WTC11 (cell line): ENCODE results near the gene LIPN. TPM values are rescaled to one million over a fixed set of nuclear protein-coding genes. Genes with fewer than 3 reads are reported as not detected.

Source experiments
- ATAC-seq: fragments of 200-7000 bp; cut with Tn5 transposase; 2 replicates; pipeline ENCODE4 v1.10.0; 2021; ENCODE audit warnings: mild to moderate bottlenecking, moderate library complexity
- CTCF ChIA-PET: fragments of 300-600 bp; sonication (Branson Sonifier 250); formaldehyde crosslinking; loops from one replicate; lab custom pipeline; 2021; ENCODE audit warnings: antibody characterized with exemption; lab: Charles Lee
- POLR2A ChIA-PET: fragments of 350-600 bp; sonication (Branson Sonifier 250); formaldehyde crosslinking; loops from one replicate; lab custom pipeline; 2021; ENCODE audit warnings: antibody characterized with exemption; lab: Charles Lee
- DNase-seq: peaks from one replicate; pipeline ENCODE4 v3.0.0; 2021; ENCODE audit warnings: low spot score
- H3K27ac Mint-ChIP-seq: 2 replicates; pipeline ENCODE4 v1.8.0; 2021; ENCODE audit warnings: mixed read lengths
- H3K27me3 Mint-ChIP-seq: 2 replicates; pipeline ENCODE4 v1.8.0; 2021; ENCODE audit warnings: low read depth, mild to moderate bottlenecking, moderate library complexity, mixed read lengths
- H3K36me3 Mint-ChIP-seq: 2 replicates; pipeline ENCODE4 v1.8.0; 2021; ENCODE audit warnings: mixed read lengths
- H3K4me1 Mint-ChIP-seq: 2 replicates; pipeline ENCODE4 v1.8.0; 2022; ENCODE audit warnings: mixed read lengths
- H3K4me3 Mint-ChIP-seq: 2 replicates; pipeline ENCODE4 v1.8.0; 2021; ENCODE audit warnings: mild to moderate bottlenecking, moderate library complexity, mixed read lengths
- H3K9me3 Mint-ChIP-seq: 2 replicates; pipeline ENCODE4 v1.8.0; 2021; ENCODE audit warnings: mixed read lengths
- ATF3 ChIP-seq: sonication (generic); formaldehyde crosslinking; conservative IDR thresholded peaks from 2 replicates; pipeline ENCODE4 v1.8.1; 2022; ENCODE audit warnings: mild to moderate bottlenecking, missing genetic modification reagents
- ERG ChIP-seq: fragments of 250-450 bp; sonication (Bioruptor Pico); IDR thresholded peaks from 2 replicates; pipeline ENCODE4 v1.8.0; 2021; ENCODE audit warnings: mild to moderate bottlenecking
- ETV6 ChIP-seq: sonication (generic); formaldehyde crosslinking; IDR thresholded peaks from 2 replicates; pipeline ENCODE4 v1.8.1; 2022; ENCODE audit warnings: mild to moderate bottlenecking, missing genetic modification reagents
- FOXJ3 ChIP-seq: sonication (generic); formaldehyde crosslinking; IDR thresholded peaks from 2 replicates; pipeline ENCODE4 v1.9.0; 2021; ENCODE audit warnings: missing genetic modification reagents, mild to moderate bottlenecking, borderline replicate concordance
- GRHL2 ChIP-seq: fragments of 250-450 bp; sonication (Bioruptor Pico); IDR thresholded peaks from 2 replicates; pipeline ENCODE4 v1.8.0; 2022; ENCODE audit warnings: mild to moderate bottlenecking, moderate library complexity; ENCODE audit not compliant: insufficient replicate concordance, severe bottlenecking
- IRF1 ChIP-seq: sonication (generic); formaldehyde crosslinking; IDR thresholded peaks from 2 replicates; pipeline ENCODE4 v1.8.0; 2023; ENCODE audit warnings: missing genetic modification reagents
- KAT7 ChIP-seq: sonication (generic); formaldehyde crosslinking; IDR thresholded peaks from 2 replicates; pipeline ENCODE4 v1.8.1; 2023; ENCODE audit warnings: missing genetic modification reagents, mild to moderate bottlenecking, borderline replicate concordance
- MAX ChIP-seq: sonication (generic); formaldehyde crosslinking; IDR thresholded peaks from 2 replicates; pipeline ENCODE4 v1.8.0; 2022; ENCODE audit warnings: mild to moderate bottlenecking, missing genetic modification reagents
- NFE2L1 ChIP-seq: sonication (generic); formaldehyde crosslinking; IDR thresholded peaks from 2 replicates; pipeline ENCODE4 v1.8.1; 2023; ENCODE audit warnings: missing genetic modification reagents
- NR2C2 ChIP-seq: sonication (generic); formaldehyde crosslinking; IDR thresholded peaks from 2 replicates; pipeline ENCODE4 v1.8.0; 2022; ENCODE audit warnings: mild to moderate bottlenecking, missing genetic modification reagents
- NR3C1 ChIP-seq: sonication (generic); formaldehyde crosslinking; conservative IDR thresholded peaks from 2 replicates; pipeline ENCODE4 v1.8.1; 2023; ENCODE audit warnings: low read depth, mild to moderate bottlenecking, missing genetic modification reagents
- RELA ChIP-seq: sonication (generic); formaldehyde crosslinking; IDR thresholded peaks from 2 replicates; pipeline ENCODE4 v1.8.1; 2022; ENCODE audit warnings: missing genetic modification reagents, mild to moderate bottlenecking, borderline replicate concordance
- SMAD3 ChIP-seq: sonication (generic); formaldehyde crosslinking; IDR thresholded peaks from 2 replicates; pipeline ENCODE4 v1.8.0; 2022; ENCODE audit warnings: missing genetic modification reagents, mild to moderate bottlenecking, borderline replicate concordance
- STAT6 ChIP-seq: sonication (generic); formaldehyde crosslinking; conservative IDR thresholded peaks from 2 replicates; pipeline ENCODE4 v1.8.1; 2023; ENCODE audit warnings: mild to moderate bottlenecking, low read depth, missing genetic modification reagents, moderate library complexity
- ZNF232 ChIP-seq: sonication (generic); formaldehyde crosslinking; IDR thresholded peaks from 2 replicates; pipeline ENCODE4 v1.8.0; 2022; ENCODE audit warnings: mild to moderate bottlenecking, missing genetic modification reagents
- ZNF317 ChIP-seq: sonication (generic); formaldehyde crosslinking; IDR thresholded peaks from 2 replicates; pipeline ENCODE4 v1.8.1; 2023; ENCODE audit warnings: low read depth, mild to moderate bottlenecking, moderate library complexity, missing genetic modification reagents, borderline replicate concordance
- ZNF396 ChIP-seq: fragments of 250-450 bp; sonication (Bioruptor Pico); IDR thresholded peaks from 2 replicates; pipeline ENCODE4 v1.8.0; 2021; ENCODE audit warnings: mild to moderate bottlenecking, moderate library complexity, borderline replicate concordance
- ZNF512 ChIP-seq: sonication (generic); formaldehyde crosslinking; IDR thresholded peaks from 2 replicates; pipeline ENCODE4 v1.8.1; 2022; ENCODE audit warnings: missing genetic modification reagents, borderline replicate concordance
- total RNA-seq: library from RNA; stranded (reverse); gene quantifications from 3 replicates; pipeline ENCODE4 v1.2.3, GENCODE V29; 2021

LIPN gene
- total RNA-seq, 1 experiment from 2014 or later = not detected

- TF ChIP-seq ATF3 (CRISPR knock-in tag) = no peak
- TF ChIP-seq MAX = no peak
- no peak for TF ChIP-seq ZNF512 (CRISPR knock-in tag)
- no peak for TF ChIP-seq GRHL2 (CRISPR knock-in tag)
- TF ChIP-seq STAT6 (CRISPR knock-in tag) = no peak
- no peak for TF ChIP-seq RELA
- no peak for TF ChIP-seq SMAD3 (CRISPR knock-in tag)
- TF ChIP-seq ZNF396 (CRISPR knock-in tag) = no peak
- no peak for TF ChIP-seq ERG
- no peak for TF ChIP-seq KAT7 (CRISPR knock-in tag)
Measured at GRCh38 chr10:88765816-88766215, 6.0 kb downstream of the LIPN start (continued).

- Mint-ChIP-seq H3K4me3 (no peak overlapping the region), H3K27ac (no peak overlapping the region), H3K27me3 (no peaks in the 10 kb centered on the region; the same call in 1 of the 2 replicates), H3K4me1 (peaks cover 10% of the 10 kb centered on the region; the same call in 1 of the 2 replicates), H3K9me3 (peaks cover 10% of the 10 kb centered on the region), H3K36me3 (no peaks in the 10 kb centered on the region)
- no peak for DNase-seq
- TF ChIP-seq ZNF317 (CRISPR knock-in tag) = no peak
- TF ChIP-seq IRF1 (CRISPR knock-in tag) = no peak
- TF ChIP-seq NR2C2 (CRISPR knock-in tag) = no peak
- no peak for ATAC-seq
- ChIA-PET POLR2A (no interaction called here), CTCF (interaction anchor here (1.2 kb wide), 1 partner anchor 82 kb away, joined by 4 read pairs; no protein-coding TSS in a partner anchor)
Measured at GRCh38 chr10:88769384-88769783, 9.6 kb downstream of the LIPN start.

GRCh38 chr10:88781206-88781605 is 21.4 kb downstream of the LIPN start:
- no peaks in the 10 kb centered on the region for H3K4me1 Mint-ChIP-seq
- H3K27ac Mint-ChIP-seq = no peak overlapping the region
- no peaks in the 10 kb centered on the region for H3K36me3 Mint-ChIP-seq
- DNase-seq (no peak), ATAC-seq (no peak)
- POLR2A ChIA-PET = no interaction called here
- no peak for TF ChIP-seq FOXJ3
- no peak for TF ChIP-seq ETV6 (CRISPR knock-in tag)
- TF ChIP-seq NFE2L1 (CRISPR knock-in tag) = no peak
- TF ChIP-seq ZNF232 (CRISPR knock-in tag) = no peak
- TF ChIP-seq NR3C1 (CRISPR knock-in tag) = no peak
- no peaks in the 10 kb centered on the region; the same call in 1 of the 2 replicates for H3K27me3 Mint-ChIP-seq
- H3K4me3 Mint-ChIP-seq = no peak overlapping the region
- H3K9me3 Mint-ChIP-seq = no peaks in the 10 kb centered on the region
- CTCF ChIA-PET = interaction anchor here (0.7 to 2.3 kb wide), 2 partner anchors 53 to 216 kb away, joined by 3 to 6 read pairs; no protein-coding TSS in a partner anchor
